Measurements from ENCODE around the gene TGFB2. TPM values are rescaled to one million over a fixed set of nuclear protein-coding genes. Genes with fewer than 3 reads are reported as not detected.
A peak's percentile ranks its signal among the peaks of the same experiment; 100 is the strongest.

TGFB2 gene
- total and polyA plus RNA-seq, 2 experiments from 2014 or later, result 13.6 to 17.1 TPM

DNA sequence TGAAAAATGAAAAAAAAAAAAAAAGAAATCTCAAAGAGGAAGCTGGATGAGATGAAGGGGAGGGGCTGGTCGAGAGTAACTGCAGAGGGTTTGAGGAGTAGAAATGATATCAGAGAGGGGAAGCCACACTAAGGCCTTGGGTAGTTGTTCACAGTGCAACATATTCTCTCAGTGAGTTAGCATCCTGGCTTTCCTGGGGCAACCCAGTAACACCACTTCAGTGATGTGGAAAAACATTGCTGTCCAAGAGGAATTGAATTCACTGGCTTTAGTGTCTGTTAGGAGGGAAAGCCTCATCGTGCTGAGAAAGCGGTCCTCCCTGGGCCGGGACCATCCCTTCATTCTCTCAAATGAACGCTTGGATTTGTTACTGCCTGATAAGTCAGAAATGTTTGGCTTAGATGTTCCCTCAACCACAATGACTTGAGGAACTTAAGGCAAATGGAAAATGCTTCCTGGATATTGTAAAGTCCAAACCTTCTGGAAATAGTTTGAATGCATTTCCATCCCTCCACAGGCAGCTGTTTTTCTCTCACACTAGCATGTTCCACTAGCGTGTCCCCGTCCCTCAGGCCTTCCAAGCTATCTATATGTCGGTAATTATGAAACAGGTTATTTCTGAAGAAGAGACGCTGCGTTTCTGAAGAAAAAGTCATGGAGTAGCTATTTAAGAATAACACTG lies 12.2 kb downstream of the TGFB2 start:
- Histone ChIP-seq H3K4me1 (ENCODE audit: insufficient read depth) (no peaks in the 10 kb centered on the region), H4K20me1 (ENCODE audit: insufficient read depth, poor library complexity, severe bottlenecking) (no peaks in the 10 kb centered on the region), H2AFZ (no peak overlapping the region), H3K27ac (peak overlapping the region; percentile 36), H3K4me3 (no peak overlapping the region), H3K4me2 (peak overlapping the region; percentile 38), H3K9me3 (ENCODE audit: low read depth) (no peaks in the 10 kb centered on the region), H3K27me3 (no peaks in the 10 kb centered on the region), H3K9me2 (replicated peaks; ENCODE audit: insufficient read depth) (no peaks in the 10 kb centered on the region), H3K79me2 (peaks cover 64% of the 10 kb centered on the region), H3K36me3 (replicated peaks; ENCODE audit: insufficient read depth, low read depth) (no peaks in the 10 kb centered on the region)
- no peak for DNase-seq (ENCODE audit: low spot score)
- WGBS (ENCODE audit: low lambda C conversion rate, missing lambda C conversion rate), result 82% methylated on average over 10 of the region's 10 CpGs
- TF ChIP-seq EZH2phosphoT487 (IDR thresholded peaks at IDR 0.05; ENCODE audit: low read depth, severe bottlenecking, unreplicated experiment) (no peak), EZH2 (IDR thresholded peaks at IDR 0.05; ENCODE audit: borderline replicate concordance) (no peak)
- TF ChIP-seq, protein P1, sequence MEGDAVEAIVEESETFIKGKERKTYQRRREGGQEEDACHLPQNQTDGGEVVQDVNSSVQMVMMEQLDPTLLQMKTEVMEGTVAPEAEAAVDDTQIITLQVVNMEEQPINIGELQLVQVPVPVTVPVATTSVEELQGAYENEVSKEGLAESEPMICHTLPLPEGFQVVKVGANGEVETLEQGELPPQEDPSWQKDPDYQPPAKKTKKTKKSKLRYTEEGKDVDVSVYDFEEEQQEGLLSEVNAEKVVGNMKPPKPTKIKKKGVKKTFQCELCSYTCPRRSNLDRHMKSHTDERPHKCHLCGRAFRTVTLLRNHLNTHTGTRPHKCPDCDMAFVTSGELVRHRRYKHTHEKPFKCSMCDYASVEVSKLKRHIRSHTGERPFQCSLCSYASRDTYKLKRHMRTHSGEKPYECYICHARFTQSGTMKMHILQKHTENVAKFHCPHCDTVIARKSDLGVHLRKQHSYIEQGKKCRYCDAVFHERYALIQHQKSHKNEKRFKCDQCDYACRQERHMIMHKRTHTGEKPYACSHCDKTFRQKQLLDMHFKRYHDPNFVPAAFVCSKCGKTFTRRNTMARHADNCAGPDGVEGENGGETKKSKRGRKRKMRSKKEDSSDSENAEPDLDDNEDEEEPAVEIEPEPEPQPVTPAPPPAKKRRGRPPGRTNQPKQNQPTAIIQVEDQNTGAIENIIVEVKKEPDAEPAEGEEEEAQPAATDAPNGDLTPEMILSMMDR (IDR thresholded peaks at IDR 0.05; ENCODE audit: poor library complexity), result no peak

DNA sequence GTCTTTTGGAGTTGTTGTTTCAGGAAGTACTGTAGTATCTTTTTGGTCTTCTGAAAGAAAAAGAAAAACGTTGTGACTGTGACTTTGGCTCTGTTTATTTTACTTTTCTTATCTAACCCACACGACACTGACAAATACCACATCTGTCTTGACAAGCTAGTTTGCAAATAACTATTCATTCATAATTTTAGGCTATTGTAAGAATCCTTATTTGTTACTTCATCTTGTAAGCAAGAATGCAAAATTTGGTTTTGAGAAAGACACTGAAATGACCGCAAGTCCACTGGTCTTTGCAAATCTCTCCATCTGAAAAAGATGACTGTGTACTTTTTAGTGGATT lies 12.7 kb downstream of the TGFB2 start:
- no peaks in the 10 kb centered on the region for H3K36me3 ChIP-seq (replicated peaks; ENCODE audit: insufficient read depth, low read depth)
- no peaks in the 10 kb centered on the region for H3K9me3 ChIP-seq (ENCODE audit: low read depth)
- no peaks in the 10 kb centered on the region for H3K9me2 ChIP-seq (replicated peaks; ENCODE audit: insufficient read depth)
- WGBS (ENCODE audit: low lambda C conversion rate, missing lambda C conversion rate), result 40% methylated on average over 3 of the region's 3 CpGs
- TF ChIP-seq, protein P1 (IDR thresholded peaks at IDR 0.05; ENCODE audit: poor library complexity), result no peak
- TF ChIP-seq EZH2 (IDR thresholded peaks at IDR 0.05; ENCODE audit: borderline replicate concordance), result no peak
- H3K4me3 ChIP-seq, result no peak overlapping the region
- H3K4me2 ChIP-seq, result peak overlapping the region; percentile 38
- DNase-seq (ENCODE audit: low spot score), result no peak
- H4K20me1 ChIP-seq (ENCODE audit: insufficient read depth, poor library complexity, severe bottlenecking), result no peaks in the 10 kb centered on the region
- peaks cover 62% of the 10 kb centered on the region for H3K79me2 ChIP-seq
- H3K27me3 ChIP-seq, result no peaks in the 10 kb centered on the region
- H3K27ac ChIP-seq, result peak overlapping the region; percentile 36
- no peaks in the 10 kb centered on the region for H3K4me1 ChIP-seq (ENCODE audit: insufficient read depth)
- peak overlapping the region; percentile 2 for H2AFZ ChIP-seq

DNA sequence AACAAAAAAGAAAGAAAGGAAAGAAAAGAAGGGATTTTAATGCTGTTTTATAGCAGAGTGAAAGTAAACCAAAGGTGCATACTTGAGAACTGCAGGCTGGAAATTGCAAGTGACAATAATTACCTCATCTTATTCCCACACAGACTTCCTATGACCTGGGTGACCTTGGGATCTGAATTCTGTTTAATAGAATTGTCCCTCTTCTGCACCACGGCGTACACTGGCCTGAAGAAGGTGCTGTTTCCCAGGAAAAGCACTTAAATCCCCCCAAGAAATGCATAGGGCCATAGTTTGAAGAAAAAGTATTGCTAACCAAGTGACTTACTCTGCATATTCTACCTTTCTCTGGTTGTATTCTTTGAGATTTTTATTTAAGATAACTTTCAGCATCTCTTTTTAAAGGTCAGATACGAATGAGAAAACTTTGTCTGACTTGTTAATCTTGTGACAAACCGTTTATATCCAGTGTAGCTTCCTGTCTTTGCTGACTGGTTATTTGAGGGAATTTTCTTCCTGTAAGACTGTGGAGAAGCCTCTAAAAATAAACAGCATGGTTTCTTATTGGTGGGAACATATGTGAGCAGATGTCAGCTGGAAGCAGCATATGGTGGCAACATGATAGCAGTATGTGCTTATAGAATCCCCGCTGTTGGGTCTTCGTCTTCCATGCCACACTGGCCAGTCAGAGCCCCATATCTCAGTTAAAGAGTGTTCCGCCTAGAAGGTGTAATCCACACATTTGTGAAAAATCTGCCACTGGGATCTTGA lies 16.3 kb downstream of the TGFB2 start:
- no peaks in the 10 kb centered on the region for H3K36me3 ChIP-seq (replicated peaks; ENCODE audit: insufficient read depth, low read depth)
- no peak overlapping the region for H3K4me2 ChIP-seq
- peaks cover 40% of the 10 kb centered on the region for H3K79me2 ChIP-seq
- H3K9me3 ChIP-seq (ENCODE audit: low read depth), result no peaks in the 10 kb centered on the region
- H3K27ac ChIP-seq, result no peak overlapping the region
- TF ChIP-seq, protein P1 (IDR thresholded peaks at IDR 0.05; ENCODE audit: poor library complexity), result peak; percentile 68
- TF ChIP-seq EZH2 (IDR thresholded peaks at IDR 0.05; ENCODE audit: borderline replicate concordance) (no peak), EZH2phosphoT487 (IDR thresholded peaks at IDR 0.05; ENCODE audit: low read depth, severe bottlenecking, unreplicated experiment) (no peak)
- no peak overlapping the region for H3K4me3 ChIP-seq
- no peaks in the 10 kb centered on the region for H4K20me1 ChIP-seq (ENCODE audit: insufficient read depth, poor library complexity, severe bottlenecking)
- 54% methylated on average over 7 of the region's 7 CpGs for WGBS (ENCODE audit: low lambda C conversion rate, missing lambda C conversion rate)
- no peak overlapping the region for H2AFZ ChIP-seq
- H3K27me3 ChIP-seq, result no peaks in the 10 kb centered on the region
- peak; percentile 44 for DNase-seq (ENCODE audit: low spot score)
- peaks cover 6% of the 10 kb centered on the region for H3K4me1 ChIP-seq (ENCODE audit: insufficient read depth)
- H3K9me2 ChIP-seq (replicated peaks; ENCODE audit: insufficient read depth), result no peaks in the 10 kb centered on the region
